ENCODE data around the gene CLINT1. TPM values are rescaled to one million over a fixed set of nuclear protein-coding genes. Genes with fewer than 3 reads are reported as not detected.

CLINT1 gene
- total and polyA plus RNA-seq, 2 of the 4 experiments (the other 2 are of a cell fraction), result 144 to 146 TPM

- no peak overlapping the region for H3K4me3 ChIP-seq (ENCODE audit: insufficient read depth, low read depth, low read length)
- no TSS peak for BruUV-seq (replicated peaks)
- H3K27ac ChIP-seq (ENCODE audit: insufficient read depth, low read length), result no peak overlapping the region
- H2BK120ac ChIP-seq (ENCODE audit: low read depth, low read length), result no peak overlapping the region
- H3K9ac ChIP-seq (ENCODE audit: low read depth, low read length), result no peak overlapping the region
- ATAC-seq (ENCODE audit: low read depth), result no peak
- CTCF ChIA-PET, result interaction anchor here (1.2 kb wide), 1 partner anchor 50 kb away, joined by 3 read pairs; no protein-coding TSS in a partner anchor
- H3K56ac ChIP-seq (ENCODE audit: extremely low read depth, insufficient read depth, low read length), result no peak overlapping the region
- POLR2A ChIA-PET (ENCODE audit: unreplicated experiment), result no interaction called here
- no peak overlapping the region for H2AK9ac ChIP-seq (replicated peaks; ENCODE audit: low read depth, low read length, poor library complexity)
- no peak overlapping the region for H2BK20ac ChIP-seq (ENCODE audit: low read depth, low read length)
- no peak overlapping the region for H2BK15ac ChIP-seq (ENCODE audit: low read depth, low read length)
- no peaks in the 10 kb centered on the region for H3K9me3 ChIP-seq (ENCODE audit: control insufficient read depth, insufficient read depth, low read length)
- no peak overlapping the region for H3K14ac ChIP-seq (replicated peaks; ENCODE audit: low read depth, low read length)
- H2AK5ac ChIP-seq (ENCODE audit: low read depth, low read length), result no peak overlapping the region
- TF ChIP-seq FOS (IDR thresholded peaks at IDR 0.05; ENCODE audit: low read depth, low read length) (no peak), POLR2A (IDR thresholded peaks at IDR 0.05; ENCODE audit: low read depth, low read length) (no peak), CTCF (conservative IDR thresholded peaks at IDR 0.05; ENCODE audit: low read depth, low read length) (no peak), MAFK (IDR thresholded peaks at IDR 0.05; ENCODE audit: low read depth, low read length) (no peak), RFX5 (IDR thresholded peaks at IDR 0.05; ENCODE audit: low read depth, low read length) (no peak), MXI1 (IDR thresholded peaks at IDR 0.05; ENCODE audit: borderline replicate concordance, low read depth, low read length) (no peak), NFE2L2 (IDR thresholded peaks at IDR 0.05; ENCODE audit: low read depth, low read length) (no peak), BHLHE40 (IDR thresholded peaks at IDR 0.05; ENCODE audit: low read depth, low read length) (no peak), CHD1 (IDR thresholded peaks at IDR 0.05; ENCODE audit: low read depth, low read length) (no peak), MAZ (IDR thresholded peaks at IDR 0.05; ENCODE audit: borderline replicate concordance, low read depth, low read length) (no peak), SMC3 (IDR thresholded peaks at IDR 0.05; ENCODE audit: low read depth, low read length) (no peak), ELK1 (IDR thresholded peaks at IDR 0.05; ENCODE audit: borderline replicate concordance, low read depth, low read length) (no peak)
- no peak overlapping the region for H2BK5ac ChIP-seq (ENCODE audit: low read depth, low read length, poor library complexity, severe bottlenecking)
- no peak overlapping the region for H2AFZ ChIP-seq (replicated peaks; ENCODE audit: low read length, poor library complexity)
- no peaks in the 10 kb centered on the region for H3K36me3 ChIP-seq (ENCODE audit: control insufficient read depth, insufficient read depth, low read length)
- H3K4ac ChIP-seq (ENCODE audit: low read depth, low read length), result no peak overlapping the region
- H3K79me1 ChIP-seq (ENCODE audit: low read depth in 1 of 2, low read length in 2 of 2), result no peaks in the 10 kb centered on the region
- no peak overlapping the region for H3K23ac ChIP-seq (ENCODE audit: low read depth, low read length)
- peaks cover 6% of the 10 kb centered on the region; the same call in 1 of the 2 replicates for H3K9me1 ChIP-seq (ENCODE audit: insufficient read depth, low read length)
- no peak overlapping the region for H4K91ac ChIP-seq (ENCODE audit: insufficient read depth, low read depth, low read length)
- WGBS, 2 experiments (ENCODE audit: extremely low coverage in 2 of 2, insufficient read length in 1 of 2), result 86% methylated on average over 1 of the region's 3 CpGs; no CpG with 5 or more reads in 1 of the 2 experiments
- no peak for DNase-seq
- H4K8ac ChIP-seq (ENCODE audit: low read depth in 2 of 2, low read length in 2 of 2), result no peak overlapping the region
- H3K18ac ChIP-seq (ENCODE audit: low read depth, low read length), result no peak overlapping the region
- no peak overlapping the region for H3K4me2 ChIP-seq (ENCODE audit: low read depth, low read length)
- dilution Hi-C loops (cut with HindIII; ENCODE audit: low sequenced_read_pairs, unreplicated experiment) (no loop called here), intact Hi-C loops (cut with micrococcal nuclease) (no loop called here), in situ Hi-C loops (cut with MboI; ENCODE audit: low sequenced_read_pairs) (no loop called here)
- no peak overlapping the region for H4K5ac ChIP-seq (ENCODE audit: low read depth, low read length)
- H3K27me3 ChIP-seq (ENCODE audit: control insufficient read depth, insufficient read depth, low read length), result peaks cover 2% of the 10 kb centered on the region; the same call in 1 of the 2 replicates
- no peaks in the 10 kb centered on the region for H4K20me1 ChIP-seq (ENCODE audit: insufficient read depth, low read length)
- H3K4me1 ChIP-seq (ENCODE audit: control insufficient read depth, insufficient read depth, low read length), result peaks cover 3% of the 10 kb centered on the region; the same call in 1 of the 2 replicates
Measured at GRCh38 chr5:157767689-157768088, 91.3 kb downstream of the CLINT1 start.

All from IMR-90 (cell line).